ENCODE data around the gene GANAB. TPM values are rescaled to one million over a fixed set of nuclear protein-coding genes. Genes with fewer than 3 reads are reported as not detected.
"Not testable (repeated sequence)": the region's sequence is repeated elsewhere in the genome, so short reads cannot be mapped to it uniquely, and the experiment has no call there.

GANAB gene
- total RNA-seq: 103 TPM

DNA sequence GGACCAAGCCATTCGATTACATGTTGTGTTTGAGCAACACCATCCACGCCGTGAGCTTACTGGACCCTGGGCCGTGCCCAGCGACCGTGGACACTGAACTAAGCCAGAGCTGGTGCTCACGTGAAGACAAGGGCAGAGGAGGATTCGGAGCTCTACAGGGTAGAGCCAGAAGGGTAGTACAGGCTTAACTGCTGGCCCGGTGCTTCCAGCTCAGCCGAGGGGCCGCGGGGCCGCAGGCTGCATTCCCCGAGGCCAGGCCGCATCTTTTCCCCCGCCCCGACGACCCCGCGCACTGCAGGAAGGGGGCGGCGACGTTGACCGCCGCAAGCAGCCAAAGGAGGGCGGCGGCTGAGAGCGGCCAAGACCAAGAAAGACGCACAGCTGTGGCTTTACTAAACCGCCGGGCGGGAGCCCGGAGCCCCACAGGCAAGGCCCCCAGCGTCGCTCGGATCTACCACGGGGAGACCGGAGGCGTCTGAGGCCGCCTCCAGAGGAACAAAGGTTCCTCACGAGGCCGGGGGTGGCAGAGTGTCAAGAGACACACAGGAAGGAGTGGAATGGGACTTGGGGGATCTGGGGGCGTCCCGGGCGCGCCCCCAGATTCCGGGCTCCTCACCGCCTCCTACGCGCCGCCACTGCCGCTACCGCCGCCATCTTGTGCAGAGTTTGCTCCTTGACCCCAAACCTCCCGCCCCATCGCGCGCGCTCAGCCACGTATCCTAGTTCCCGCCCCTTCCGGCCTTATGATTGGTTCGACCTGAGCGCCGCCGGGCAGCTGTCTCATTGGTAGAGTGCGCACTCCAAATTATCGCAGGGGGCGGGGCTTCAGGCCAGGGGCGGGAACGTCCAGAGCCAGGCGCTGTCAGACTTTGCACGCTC is at the start of gene GANAB:
Gene GANAB (minus strand): TSS at position 668 of the 879 bp plus-strand sequence. CDS start 14 bp downstream, at position 654.
- peak; percentile 98 for DNase-seq

DNA sequence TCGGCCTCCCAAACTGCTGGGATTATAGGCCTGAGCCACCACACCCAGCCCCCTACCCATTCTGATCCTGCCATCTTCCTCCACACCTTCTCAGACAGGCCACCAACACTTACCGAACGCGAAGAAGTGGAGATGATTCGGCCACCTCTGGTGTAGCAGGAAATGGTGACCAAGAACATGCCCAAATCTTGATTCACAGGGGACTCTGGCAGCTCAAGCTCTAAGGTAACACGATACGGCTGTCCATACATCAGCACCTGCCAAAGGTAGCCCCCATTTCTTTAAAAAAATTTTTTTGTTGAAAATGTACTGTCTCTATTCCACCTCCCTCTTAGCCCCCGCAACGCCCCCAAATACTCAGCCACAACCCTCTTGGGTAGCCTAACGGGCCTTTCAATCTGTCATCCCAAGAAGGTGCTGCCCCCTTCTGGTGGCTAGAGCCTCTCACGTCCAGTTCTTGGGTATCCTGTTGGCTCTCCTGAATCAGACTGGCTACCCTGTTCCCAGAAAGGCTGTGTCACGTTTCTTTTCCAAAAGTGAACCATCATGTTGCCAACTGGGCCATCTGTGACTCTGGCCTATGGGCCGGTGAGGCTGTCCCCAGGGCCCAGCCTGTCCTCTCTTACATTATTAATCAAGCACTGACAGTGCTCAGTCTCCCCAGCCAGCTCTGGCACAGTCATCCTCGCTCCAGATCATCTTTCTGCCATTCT is 48.2 kb upstream of the GANAB start:
- DNase-seq: peak; percentile 25

DNA sequence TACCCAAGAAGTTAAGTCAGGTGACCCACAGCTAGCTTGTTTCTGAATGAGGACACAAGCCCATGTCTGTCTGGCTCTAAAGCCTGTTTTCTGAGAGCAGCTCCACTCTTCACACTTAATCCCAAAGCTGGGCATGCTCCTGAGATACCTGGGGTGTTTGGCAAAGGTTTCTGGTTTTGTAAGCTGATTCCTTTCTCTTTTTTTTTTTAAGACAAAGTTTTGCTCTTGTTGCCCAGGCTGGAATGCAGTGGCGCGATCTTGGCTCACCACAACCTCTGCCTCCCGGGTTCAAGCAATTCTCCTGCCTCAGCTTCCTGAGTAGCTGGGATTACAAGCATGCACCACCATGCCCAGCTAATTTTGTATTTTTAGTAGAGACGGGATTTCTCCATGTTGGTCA is 47.2 kb upstream of the GANAB start:
- DNase-seq: not testable (repeated sequence)

DNA sequence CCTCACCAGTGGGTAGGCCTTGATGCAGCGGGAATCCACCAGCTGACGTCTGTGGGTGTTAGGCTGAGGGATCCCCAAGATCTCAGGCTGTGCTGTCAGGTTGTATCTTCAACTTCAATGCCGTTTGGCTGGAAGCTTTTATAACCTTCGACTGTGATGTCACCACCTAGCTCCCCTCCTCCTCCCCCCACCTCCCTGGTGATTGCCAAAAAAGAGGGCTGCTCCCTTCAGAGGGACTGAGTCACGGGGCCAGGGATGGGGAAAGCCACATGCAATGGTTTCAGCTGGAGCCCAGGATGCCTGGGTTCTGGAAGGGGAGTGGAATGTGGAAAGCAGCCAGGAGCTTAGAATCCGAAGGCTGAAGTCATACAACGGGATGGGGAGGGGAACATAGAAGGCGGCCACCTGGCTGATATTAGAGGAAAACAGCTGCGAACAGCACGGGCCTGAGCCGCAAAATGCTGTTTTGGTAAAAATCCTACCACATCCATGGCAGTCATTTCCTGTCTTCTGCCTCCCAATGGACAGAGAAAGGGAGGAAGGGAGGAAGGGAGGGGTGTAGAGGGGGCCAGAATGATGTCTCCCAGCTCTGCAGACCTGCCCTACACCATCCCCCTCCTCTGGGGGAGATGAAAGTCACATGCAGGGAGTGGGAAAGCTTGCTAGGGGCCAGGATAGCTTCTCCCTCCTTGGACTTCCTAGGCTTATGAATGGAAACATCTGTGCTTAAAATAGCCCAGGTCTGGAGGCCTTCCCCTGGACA is 43.2 kb upstream of the GANAB start, which contains the start of gene LRRN4CL:
Gene LRRN4CL (minus strand): TSS at position 110 of the 763 bp plus-strand sequence. CDS start 1,022 bp downstream, outside the sequence.
- DNase-seq: peak; percentile 93

DNA sequence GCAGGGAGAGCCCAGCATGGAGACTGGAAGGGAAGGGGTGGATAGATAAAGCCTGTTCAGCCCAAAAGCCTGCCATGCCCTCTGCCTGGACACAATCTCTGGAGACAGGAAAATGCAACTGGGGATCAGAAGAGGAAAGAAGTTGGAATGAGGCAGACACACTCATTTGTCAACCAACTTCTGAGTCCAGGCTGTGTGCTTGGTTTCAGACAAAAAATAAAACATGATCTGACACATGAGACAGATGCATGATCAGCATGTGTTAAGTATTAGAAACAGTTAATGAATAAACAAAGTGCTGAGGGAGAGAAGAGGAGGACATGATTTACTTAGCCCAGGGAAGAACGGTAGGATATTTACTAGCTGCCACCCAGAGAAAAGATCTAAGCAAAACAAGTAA is 42.1 kb upstream of the GANAB start:
- peak; percentile 63 for DNase-seq

DNA sequence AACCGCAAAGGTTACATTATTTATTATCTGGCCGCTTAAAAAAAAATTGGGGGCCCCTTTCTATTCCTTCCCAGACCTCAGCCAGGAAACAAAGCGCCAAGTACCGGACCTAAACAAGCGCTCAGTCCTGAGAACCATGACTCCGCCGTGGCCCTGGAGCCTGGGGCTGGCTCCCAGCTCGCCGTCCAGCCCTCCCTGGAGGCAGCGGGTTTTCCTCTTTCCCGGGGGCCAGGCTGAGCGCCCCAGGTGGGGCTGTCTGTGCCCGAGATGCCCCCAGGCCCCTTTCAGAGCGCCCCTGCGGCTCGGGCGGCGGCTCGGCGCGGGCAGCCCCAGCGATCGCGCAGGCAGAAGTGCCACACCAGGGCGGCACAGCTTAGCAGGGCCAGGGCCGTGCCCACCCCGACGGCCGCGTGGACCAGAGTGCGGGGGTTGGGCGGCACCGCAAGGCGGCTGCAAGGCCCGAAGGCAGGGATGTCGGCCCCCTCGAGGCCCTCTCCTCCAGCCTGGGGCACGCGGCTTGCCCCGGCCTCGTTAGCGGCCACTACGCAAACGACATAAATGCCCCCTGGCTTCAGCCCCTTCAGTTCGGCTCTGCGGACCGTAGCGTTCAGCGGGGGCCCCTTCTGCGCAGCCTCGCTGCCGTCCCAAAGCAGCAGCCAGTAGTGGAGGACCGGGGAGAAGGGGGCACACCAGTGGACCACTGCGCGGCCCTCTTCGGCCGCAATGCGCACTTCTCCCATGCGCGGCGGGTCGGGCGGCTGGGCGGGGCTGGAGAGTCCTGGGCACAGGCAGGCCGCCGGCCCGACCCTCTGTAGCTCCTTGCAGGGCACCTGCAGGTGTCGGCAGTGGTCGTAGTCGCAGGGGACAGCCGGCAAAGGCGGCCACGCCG is 41.3 kb upstream of the GANAB start:
- DNase-seq: no peak

DNA sequence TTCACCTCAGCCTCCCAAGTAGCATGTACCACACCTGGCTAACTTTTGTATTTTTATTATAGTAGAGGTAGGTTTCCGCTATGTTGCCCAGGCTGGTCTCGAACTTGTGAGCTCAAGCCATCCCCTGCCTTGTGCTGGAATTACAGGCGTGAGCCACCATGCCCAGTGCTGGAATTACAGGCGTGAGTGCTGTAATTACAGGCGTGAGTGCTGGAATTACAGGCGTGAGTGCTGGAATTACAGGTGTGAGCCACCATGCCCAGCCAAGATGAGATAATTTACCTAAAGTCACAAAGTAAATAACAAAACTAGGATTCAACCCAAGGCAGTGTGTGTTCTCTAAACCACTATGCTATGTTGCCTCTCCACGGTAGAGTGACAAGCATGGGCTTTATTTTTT is 36.1 kb upstream of the GANAB start:
- DNase-seq: no peak

DNA sequence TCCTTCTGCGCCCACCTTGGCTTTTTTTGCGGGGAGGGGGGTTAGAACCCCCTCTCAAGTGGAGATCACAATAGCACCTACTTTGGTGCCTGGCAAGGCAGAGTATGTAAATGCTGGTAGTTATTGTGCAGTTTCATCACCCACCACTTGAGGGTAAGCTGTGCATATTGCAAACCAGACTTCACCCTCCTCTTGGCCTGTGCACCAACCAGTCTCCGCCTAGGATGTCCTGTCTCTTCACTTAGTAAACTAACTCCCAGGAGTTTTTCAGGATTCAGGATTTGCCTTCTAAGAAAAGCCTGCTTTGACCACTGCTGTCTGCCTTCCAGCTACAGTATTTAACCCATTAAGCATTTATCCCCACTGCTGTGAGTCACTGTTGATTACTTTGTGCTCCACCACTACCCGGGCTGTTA is 34.4 kb upstream of the GANAB start:
- peak; percentile 76 for DNase-seq

DNA sequence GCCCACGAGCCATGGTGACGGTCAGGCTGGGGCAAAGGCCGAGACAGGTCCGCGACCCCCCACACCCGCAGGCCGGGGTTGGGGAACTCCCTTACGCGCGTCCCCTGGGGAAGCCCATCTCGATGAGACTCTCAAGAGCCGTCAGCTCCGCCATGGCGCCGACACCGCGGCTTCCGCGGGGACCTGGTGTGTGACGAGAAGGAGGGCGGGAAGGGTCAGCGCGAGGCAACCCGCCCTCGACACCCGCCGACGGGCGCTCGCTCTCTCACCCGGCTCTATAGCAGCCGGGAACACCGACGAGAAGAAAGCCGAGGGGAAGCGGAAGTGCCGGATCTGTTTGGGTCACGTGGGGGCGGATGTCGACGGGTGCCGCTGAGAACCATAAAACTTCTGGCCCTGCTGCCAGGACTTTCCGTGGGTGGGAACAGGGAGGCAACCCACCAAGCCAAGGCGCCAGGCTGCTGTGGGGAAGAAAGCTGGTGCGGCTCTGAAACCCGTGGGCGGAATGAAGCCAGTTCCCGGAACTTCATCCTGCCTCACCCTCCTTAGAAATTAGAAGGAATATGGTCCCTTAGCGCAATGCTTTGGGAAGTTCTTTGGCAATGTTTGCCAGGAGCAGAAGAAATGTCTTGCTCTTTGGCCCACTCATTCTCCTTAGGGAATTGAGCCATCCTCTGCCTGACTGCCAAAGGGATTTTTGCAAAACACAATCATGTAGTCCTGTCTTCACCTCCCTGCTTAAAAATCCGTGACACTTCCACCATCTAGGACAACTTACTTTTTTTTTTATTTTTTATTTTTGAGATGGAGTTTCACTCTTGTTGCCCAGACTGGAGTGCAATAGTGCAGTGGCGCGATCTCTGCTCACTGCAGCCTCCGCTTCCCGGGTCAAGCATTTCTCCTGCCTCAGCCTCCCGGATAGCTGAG is 32.6 kb upstream of the GANAB start, which contains the start of gene UBXN1:
Gene UBXN1 (minus strand): TSS at position 304 of the 927 bp plus-strand sequence. CDS start 150 bp downstream, at position 154.
- peak; percentile 92 for DNase-seq

DNA sequence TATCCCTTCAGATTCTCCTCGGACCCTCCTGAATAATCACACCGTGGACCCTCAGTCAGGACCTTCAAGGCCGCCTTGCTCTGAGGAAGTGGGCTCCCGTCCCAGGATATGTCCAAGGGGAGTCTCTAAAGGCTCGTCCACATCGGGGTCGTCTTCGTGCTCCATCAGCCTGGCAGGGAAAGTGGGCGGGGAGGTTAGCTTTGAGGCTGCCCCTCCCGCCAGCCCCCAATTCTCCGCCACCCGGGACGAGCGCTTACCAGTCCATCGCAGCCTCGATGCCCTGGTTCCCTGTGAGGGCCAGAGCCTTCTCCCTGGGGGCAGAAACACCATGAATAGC is 32.0 kb upstream of the GANAB start:
- no peak for DNase-seq

DNA sequence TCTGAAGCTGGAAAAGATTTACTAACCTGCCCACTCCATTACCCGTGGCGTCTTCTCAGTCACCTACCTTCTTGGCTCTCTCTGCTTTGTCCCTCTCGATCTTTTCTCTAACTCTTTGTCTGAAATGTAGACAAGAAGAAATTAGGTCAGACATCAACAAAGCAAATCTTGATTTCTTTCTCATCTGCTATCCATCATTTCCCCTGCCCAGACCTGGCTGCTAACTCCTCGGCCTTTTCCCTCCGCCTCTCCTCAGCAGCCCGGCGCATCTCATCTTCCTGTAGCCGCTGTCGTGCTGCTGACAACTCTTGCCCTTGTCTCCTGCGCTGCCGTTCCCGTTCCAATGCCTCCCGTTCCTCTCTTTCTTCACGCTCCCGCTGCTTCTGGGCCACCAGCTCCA is 31.3 kb upstream of the GANAB start:
- DNase-seq: no peak

DNA sequence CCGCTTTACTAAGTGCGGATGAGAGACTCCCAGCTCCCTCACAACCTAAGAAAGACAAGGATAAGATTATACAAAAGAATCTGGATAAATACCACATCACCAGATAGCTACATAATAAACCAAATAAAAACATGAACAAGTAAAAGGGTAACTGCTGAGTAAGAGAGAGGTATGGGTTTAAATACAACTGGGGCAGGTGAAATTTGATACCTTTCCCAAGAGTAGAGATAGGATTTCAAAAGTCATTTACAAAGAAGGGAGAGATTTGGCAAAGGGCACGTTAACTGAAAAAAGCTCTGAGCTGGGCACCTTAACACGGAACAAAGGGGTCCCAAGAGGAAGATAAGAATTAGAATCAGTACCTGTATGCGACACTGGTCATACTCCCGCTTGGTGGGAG is 30.7 kb upstream of the GANAB start:
- no peak for DNase-seq

DNA sequence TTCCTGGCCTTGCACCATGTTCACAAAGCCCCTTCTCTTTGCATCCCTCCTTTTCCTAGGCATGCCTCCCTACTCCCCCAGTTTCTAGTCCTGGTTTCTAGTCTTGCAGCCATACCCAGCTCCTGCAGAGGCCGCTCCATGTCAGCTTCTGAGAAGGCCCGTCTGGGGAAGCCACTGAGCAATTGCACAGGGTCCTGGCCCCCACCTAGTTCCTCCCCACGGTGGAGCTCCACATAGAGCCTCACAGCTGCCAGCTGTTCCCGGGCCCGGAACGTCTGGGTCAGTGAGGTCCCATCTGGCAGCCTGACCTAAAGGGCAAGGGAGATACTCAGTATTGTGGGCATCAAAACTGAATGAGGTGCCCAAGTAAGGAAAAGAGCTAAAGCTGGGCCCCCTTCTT is 30.3 kb upstream of the GANAB start:
- DNase-seq: no peak

DNA sequence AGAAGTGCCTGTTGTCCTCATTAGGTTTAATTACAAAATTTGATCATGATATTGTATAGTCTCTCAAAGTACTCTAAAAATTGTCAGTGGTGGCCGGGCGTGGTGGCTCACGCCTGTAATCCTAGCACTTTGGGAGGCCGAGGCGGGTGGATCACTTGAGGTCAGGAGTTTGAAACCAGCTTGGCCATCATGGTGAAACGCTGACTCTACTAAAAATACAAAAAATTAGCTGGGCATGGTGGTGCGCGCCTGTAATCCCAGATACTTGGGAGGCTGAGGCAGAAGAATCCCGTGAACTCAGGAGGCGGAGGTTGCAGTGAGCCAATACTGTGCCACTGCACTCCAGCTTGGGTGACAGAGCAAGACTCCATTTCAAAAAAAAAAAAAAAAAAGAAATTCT is 29.0 kb upstream of the GANAB start:
- DNase-seq: not testable (repeated sequence)

DNA sequence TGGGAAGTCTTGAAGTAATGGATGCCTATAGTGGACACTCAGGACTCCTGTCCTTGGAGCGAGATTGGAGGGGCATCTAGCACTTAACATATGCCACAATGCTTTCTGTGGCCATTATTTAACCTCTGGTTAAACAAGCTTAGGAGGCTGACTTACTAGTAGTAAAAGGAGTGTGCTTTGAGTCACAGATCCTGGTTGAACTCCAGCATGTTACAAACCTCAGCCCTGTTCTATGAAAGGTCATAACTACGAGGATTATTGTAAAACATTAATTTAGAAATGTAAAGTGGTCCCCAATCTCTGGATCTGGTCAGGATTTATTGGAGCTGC is 26.7 kb upstream of the GANAB start:
- no peak for DNase-seq

DNA sequence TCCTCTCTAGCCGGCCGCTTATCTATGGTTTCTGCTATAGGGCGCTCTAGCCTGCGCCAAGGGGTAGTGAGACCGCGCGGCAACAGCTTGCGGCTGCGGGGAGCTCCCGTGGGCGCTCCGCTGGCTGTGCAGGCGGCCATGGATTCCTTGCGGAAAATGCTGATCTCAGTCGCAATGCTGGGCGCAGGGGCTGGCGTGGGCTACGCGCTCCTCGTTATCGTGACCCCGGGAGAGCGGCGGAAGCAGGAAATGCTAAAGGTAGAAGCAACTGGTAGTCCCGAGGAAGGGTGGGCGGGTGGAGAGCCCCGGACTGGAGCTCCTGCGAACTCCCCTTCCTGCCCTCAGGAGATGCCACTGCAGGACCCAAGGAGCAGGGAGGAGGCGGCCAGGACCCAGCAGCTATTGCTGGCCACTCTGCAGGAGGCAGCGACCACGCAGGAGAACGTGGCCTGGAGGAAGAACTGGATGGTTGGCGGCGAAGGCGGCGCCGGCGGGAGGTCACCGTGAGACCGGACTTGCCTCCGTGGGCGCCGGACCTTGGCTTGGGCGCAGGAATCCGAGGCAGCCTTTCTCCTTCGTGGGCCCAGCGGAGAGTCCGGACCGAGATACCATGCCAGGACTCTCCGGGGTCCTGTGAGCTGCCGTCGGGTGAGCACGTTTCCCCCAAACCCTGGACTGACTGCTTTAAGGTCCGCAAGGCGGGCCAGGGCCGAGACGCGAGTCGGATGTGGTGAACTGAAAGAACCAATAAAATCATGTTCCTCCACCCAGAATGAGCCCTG is 25.4 kb upstream of the GANAB start, which contains the start of the genes LBHD1 and UQCC3:
Gene LBHD1 (minus strand): TSS at position 660 of the 782 bp plus-strand sequence. CDS start 2,236 bp downstream, outside the sequence.
Gene UQCC3 (plus strand): TSS at position 66 of the 782 bp plus-strand sequence. CDS start 73 bp downstream, at position 139.
- DNase-seq: peak; percentile 58

DNA sequence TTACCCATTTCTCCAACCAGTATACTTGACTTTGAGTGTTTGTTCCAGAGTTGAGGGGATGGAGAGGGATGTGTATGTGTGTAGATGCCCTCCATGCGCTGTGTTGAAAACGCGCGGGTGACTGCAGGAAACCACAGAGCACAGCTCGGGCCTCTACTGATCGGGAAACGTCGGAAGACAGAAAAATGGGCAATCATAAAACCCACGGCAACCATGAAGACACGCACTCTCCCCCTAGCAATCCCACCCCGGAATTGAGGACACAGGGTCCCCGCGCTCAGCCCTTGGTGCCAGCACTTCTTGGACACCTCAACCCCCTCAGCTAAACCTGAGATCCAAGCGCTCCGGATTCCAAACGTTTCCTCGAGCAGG is 24.8 kb upstream of the GANAB start:
- no peak for DNase-seq

DNA sequence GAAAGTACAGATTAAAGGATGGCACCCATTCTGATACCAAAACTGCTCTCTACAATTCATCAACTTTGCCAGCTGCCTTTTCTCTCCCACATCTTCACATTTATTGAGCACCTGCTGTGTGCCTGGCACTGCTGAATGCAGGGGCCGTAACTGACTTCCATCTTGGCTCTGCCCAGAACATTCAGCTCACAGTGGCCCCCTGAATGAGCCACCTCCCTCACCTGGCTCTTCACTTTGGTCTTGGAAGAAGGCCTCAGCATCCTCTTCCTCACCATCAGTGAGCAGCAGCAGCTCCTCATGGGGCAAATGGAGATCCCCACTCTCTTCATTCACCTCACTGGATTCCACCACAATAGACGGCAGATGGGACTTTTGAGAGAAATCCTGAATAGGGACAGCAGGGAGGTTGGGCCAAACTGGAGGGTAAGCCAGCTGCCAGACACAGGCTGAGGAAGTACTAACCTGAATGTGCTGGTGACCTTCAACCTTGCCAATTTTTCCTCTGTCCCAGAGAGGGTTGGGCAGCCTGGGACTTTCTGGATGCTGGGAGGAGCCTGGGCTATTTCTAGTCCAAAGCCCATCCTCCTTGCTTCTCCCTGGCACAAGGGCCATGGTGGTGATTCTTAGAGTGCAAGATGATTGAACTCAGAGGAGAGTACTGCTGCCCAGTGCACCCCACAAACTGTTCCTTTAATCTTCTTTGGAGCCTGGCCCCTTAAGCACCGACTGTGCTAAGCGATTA is 23.2 kb upstream of the GANAB start:
- DNase-seq: no peak

DNA sequence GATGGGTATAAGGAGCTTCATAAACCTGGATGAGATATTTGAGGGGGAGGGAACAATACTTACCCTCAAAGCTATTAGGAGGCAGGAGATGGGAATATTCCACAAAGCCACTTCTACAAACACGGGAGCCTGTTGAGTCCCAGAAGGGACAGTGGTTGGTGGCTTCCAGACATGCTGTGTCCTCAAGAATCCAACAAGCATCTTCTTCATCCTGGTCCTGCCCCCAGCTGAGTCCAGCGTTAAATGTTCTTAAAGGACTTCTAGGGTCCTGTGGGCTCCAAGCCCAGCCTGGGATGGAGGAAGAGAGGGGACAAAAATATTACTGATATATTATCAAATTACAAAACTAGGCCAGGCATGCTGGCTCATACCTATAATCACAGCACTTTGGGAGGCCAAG is 21.0 kb upstream of the GANAB start:
- DNase-seq: no peak
